GM18520 (cell line): Measurements from ENCODE around the gene IL17D.
A peak's percentile ranks its signal among the peaks of the same experiment; 100 is the strongest.

ENCODE experiments used
- ATAC-seq: cut with Tn5 transposase; IDR thresholded peaks from one replicate; pipeline ENCODE4 v1.9.1; 2021; ENCODE audit not compliant: unreplicated experiment

The IL17D gene

DNA sequence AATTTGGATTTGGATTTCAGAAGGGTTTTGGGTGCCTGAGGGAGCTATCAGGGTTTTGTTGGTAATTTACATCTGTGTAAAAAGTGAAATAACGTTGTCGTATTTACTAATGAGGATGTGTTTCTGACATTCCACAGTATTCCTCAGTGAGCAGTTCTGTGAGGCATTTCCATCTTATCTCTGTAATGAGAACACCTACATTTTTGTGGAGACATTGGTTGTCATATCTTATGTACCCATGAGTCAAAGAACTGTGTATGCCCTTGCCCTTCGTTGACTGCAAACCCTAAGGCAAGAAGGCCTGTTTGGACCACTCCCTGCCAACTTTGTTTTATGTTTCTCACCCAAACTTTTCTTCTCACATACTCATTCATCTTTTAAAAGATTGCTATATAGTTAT is 14.2 kb upstream of the IL17D start:
- no peak for ATAC-seq

DNA sequence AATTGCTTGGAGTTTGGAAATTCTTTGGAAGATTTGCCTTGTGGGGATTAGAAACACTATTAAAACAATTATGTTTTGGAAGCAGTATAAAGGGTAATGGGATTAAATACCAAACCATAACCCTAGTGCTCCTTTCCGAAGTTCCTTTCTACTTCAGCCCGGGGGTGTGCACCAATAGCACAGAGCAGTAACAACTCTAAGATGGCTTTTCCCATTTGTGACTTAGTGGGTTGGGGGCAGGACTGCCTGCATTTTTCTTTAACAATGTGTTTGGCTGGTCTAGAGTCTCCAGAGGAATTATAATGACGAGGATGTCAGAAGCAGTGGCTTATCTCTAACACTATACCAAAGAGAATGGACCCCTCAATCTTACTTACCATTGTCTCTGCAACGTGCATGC is 11.9 kb upstream of the IL17D start:
- no peak for ATAC-seq

DNA sequence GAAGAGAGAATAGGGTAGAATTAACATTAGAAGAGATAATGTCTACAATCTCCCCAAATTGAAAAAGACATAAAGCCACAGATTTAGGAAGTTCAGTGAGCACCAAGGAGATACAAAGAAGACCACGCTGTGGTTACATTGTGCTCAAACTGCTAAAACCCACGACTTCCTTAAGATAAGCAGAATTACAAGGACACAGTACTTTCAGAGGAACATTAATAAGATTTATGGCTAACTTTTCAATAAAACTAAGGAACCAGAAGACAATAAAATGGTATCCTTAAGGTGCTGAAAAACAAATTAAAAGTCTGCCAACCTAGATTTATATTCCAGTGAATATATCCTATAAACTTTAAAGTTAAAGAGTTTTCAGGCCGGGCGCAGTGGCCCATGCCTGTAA is 7.4 kb upstream of the IL17D start:
- ATAC-seq, result no peak

DNA sequence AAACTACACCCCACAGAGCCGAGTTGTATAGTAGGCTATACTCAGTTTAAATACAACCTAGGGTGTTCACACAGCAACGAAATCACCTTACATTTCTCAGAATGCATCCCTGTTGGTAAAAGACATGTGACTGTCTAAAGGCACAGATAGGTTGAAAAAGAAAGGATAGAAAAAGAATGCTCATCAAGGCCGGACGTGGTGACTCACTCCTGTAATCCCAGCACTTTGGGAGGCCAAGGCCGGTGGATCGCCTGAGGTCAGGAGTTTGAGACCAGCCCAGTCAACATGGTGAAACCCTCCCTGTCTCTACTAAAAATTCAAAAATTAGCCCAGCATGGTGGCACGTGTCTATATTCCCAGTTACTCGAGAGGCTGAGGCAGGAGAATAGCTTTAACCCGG is 3.8 kb upstream of the IL17D start:
- no peak for ATAC-seq

- no peak for ATAC-seq
These were observed 3.2 kb upstream of the IL17D start for GRCh38 chr13:20700288-20700687.

DNA sequence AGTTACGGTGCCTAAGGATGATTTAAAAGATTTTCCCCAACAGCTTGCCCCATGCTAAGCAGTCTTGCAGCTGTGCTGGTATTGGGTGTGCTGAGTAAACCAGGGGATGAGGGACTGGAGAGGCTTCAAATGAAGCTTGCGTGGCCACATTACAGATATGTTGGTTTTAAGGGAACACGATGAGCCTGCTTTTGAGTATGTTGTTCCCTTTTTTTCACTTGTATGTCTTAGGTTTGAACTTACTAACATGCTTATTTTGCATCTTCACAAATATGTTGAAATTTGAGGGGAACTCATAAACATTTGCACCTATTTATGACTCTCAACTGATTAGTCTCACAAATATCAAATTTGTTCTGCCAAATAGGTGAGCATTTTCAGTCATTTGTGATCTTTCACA is 2.0 kb upstream of the IL17D start:
- ATAC-seq, result no peak

DNA sequence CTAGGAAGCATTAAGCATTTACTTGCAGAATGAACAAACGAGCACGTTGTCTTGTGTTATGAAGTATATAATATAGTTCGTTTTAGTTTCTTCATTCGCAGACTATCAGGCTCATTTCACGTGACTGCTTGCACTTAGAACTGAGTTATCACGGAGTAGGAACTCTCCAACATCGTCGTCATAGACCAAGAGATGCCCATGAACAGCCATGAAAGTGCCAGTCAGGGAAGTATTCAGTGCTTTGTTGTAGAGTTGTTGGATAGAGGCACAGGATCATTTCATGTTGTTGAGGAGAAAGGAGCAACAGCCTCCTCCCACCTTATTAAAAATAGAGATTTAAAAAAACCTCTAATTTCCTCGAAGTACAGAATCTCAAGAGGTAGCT is 977 bp upstream of the IL17D start:
- ATAC-seq, result no peak

- ATAC-seq, result peak; percentile 90
These were observed 420 bp downstream of the IL17D start for GRCh38 chr13:20703780-20704458.

DNA sequence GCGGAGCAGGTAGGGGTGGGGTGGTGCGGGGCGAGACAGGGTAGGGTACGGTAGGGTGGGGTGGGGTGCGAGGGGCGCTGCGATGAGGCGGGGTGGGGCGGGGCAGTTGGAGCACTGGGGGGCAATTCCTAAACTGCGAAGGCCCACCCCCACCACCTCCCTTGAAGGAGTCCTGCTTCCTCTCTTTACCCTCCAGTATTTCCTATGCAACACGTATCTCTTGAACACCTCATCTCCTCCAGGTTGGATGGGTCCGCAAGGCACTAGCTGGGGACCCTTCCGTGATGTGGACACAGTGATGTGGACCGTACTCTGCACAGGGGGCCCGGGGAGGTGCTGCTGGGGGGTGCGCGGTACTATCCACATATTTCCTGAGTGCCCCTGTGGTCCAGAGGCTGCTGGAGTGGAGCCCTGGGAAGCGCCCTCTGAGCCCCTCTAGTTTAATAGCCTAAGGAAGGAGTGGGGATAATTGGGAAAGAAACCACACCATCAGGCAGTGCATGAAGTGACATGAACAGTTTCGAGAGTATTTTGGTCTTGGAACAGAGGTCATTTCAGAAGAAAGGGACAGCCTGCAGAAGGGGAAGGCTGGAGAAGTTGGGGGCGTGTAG is 1.1 kb downstream of the IL17D start:
- no peak for ATAC-seq

DNA sequence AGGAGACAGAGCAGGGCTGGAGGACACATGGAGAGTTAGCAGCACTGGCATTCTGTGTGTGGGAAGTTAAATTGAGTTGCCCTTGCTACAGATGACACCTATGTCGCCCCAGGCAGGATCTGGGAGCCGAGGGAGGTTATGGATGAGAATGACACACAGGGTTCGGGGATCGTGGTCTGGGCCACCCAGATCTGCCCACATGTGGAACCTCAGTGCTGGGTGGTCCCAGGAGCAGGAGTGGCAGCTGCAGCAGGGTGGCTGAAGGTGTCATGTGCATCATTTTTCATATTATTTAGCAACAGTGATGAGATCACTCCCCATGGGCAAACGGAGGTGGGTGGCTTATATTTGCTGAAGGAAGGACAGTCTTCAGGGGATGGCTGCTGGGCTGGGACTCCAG is 3.2 kb downstream of the IL17D start:
- no peak for ATAC-seq

GRCh38 chr13:20708216-20708615 is 4.7 kb downstream of the IL17D start:
- no peak for ATAC-seq

DNA sequence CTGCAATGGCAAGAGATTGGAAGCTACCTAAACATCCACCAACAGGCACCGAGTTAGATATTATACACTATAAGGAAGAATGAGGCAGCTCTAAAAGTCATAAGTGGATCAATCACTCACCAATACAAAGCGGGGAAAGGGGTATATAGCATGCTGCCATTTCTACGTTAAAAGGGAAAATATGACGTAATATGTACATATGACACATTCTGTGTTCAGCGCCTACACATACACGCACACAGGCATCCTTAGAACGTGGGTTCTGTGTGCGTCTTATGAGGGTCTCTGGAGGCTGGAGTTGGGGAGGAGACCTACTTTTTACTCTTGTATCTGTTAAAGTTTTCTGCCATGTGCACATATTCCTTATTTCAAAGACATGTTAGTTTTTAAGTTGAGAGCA is 5.9 kb downstream of the IL17D start:
- no peak for ATAC-seq

GRCh38 chr13:20709782-20710181 is 6.3 kb downstream of the IL17D start:
- no peak for ATAC-seq

- ATAC-seq, result no peak
These were observed 8.0 kb downstream of the IL17D start for GRCh38 chr13:20711301-20712044.

GRCh38 chr13:20713014-20713376 is 9.5 kb downstream of the IL17D start:
- ATAC-seq, result no peak

- ATAC-seq, result no peak
These were observed 10.3 kb downstream of the IL17D start for GRCh38 chr13:20713751-20714150.

- ATAC-seq, result no peak
These were observed 10.7 kb downstream of the IL17D start for GRCh38 chr13:20714161-20714560.

DNA sequence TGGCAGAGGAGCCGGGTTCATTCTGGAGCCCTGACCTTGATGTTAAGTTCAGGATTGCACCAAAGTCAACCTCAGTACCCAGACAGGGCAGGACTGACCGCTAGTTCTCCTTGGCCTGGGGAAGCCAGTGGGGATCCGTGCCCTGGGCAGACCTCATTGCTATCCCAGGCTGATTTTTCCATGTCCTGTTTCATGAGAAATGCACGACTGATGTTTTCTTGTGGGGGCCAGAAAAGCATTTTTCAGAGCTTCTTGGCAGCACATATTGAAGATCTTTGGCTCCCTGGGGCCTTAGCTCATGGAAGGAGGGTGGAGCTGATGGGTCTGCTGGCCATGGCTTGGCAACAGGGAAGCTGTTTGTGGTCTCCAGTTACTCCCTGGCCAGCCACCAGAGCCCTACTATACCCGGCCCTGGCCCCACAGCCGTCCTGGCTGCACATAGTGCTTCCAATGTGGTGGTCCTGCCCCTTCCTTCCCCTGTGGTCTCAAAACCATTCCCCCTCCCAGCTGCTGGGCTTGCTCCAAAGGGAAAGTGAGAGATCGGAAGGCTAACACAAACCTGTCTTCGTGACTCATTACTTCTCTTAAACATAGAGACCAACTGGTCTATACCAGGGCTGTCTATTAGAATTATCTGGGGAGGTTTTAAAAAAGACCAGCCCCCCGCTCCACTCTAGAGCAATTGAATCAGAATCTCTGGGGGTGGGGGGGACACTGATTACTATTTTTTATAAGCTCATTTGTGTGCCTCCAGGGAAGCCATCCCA is 11.2 kb downstream of the IL17D start:
- no peak for ATAC-seq

- no peak for ATAC-seq
These were observed 11.8 kb downstream of the IL17D start for GRCh38 chr13:20715330-20715712.

- ATAC-seq, result no peak
These were observed 13.5 kb downstream of the IL17D start for GRCh38 chr13:20716951-20717350.

- no peak for ATAC-seq
These were observed 14.4 kb downstream of the IL17D start for GRCh38 chr13:20717581-20718542.
